DND-41 (cell line): ENCODE data around the gene SF3B6.
A peak's percentile ranks its signal among the peaks of the same experiment; 100 is the strongest.

Experiments used
- ATAC-seq: fragments of 200-7000 bp; cut with Tn5 transposase; 3 replicates; pipeline ENCODE4 v1.9.1; 2021; ENCODE audit warnings: low read depth; ENCODE audit not compliant: insufficient read depth
- DNase-seq: peaks from one replicate; pipeline ENCODE4 v3.0.0-alpha.2; 2020
- H2AFZ ChIP-seq: 2 replicates; pipeline ENCODE4 v1.6.0; 2012; ENCODE audit warnings: low read depth, low read length
- H3K27ac ChIP-seq: 2 replicates; pipeline ENCODE4 v1.5.1; 2012; ENCODE audit warnings: low read length, inconsistent platforms
- H3K27me3 ChIP-seq: fragments of 200-600 bp; sonication (generic); 2 replicates; pipeline ENCODE4 v1.6.0; 2012; ENCODE audit warnings: low read length, mild to moderate bottlenecking, inconsistent platforms; ENCODE audit not compliant: insufficient read depth, poor library complexity
- H3K36me3 ChIP-seq: 2 replicates; pipeline ENCODE4 v1.5.1; 2012; ENCODE audit warnings: low read length, inconsistent platforms; ENCODE audit not compliant: insufficient read depth
- H3K4me1 ChIP-seq: 2 replicates; pipeline ENCODE4 v1.5.1; 2012; ENCODE audit warnings: mild to moderate bottlenecking, low read length; ENCODE audit not compliant: insufficient read depth
- H3K4me2 ChIP-seq: 2 replicates; pipeline ENCODE4 v1.6.0; 2012; ENCODE audit warnings: mild to moderate bottlenecking, moderate library complexity, low read length, inconsistent platforms; ENCODE audit not compliant: insufficient read depth
- H3K4me3 ChIP-seq, 2 experiments: fragments of 200-600 bp in 1 of 2; shearing (Covaris generic) in 1 of 2; 2 replicates each; pipeline ENCODE4 v1.5.1; 2012 to 2016; ENCODE audit warnings: inconsistent platforms in 2 of 2, low read length in 2 of 2, mild to moderate bottlenecking in 2 of 2, low read depth in 1 of 2, moderate library complexity in 1 of 2
- H3K79me2 ChIP-seq: 2 replicates; pipeline ENCODE4 v1.6.0; 2012; ENCODE audit warnings: low read length, inconsistent platforms; ENCODE audit not compliant: insufficient read depth
- H3K9ac ChIP-seq: 2 replicates; pipeline ENCODE4 v1.6.0; 2012; ENCODE audit warnings: low read depth, mild to moderate bottlenecking, inconsistent platforms, low read length, moderate library complexity
- H3K9me3 ChIP-seq: 2 replicates; pipeline ENCODE4 v1.5.1; 2012; ENCODE audit warnings: low read length, moderate library complexity, mild to moderate bottlenecking, inconsistent platforms; ENCODE audit not compliant: insufficient read depth, severe bottlenecking
- H4K20me1 ChIP-seq: 2 replicates; pipeline ENCODE4 v1.6.0; 2012; ENCODE audit warnings: low read length; ENCODE audit not compliant: insufficient read depth
- CTCF ChIP-seq: IDR thresholded peaks from 2 replicates; pipeline ENCODE4 v1.5.1; 2012; ENCODE audit warnings: borderline replicate concordance, low read length, moderate library complexity, mild to moderate bottlenecking; ENCODE audit not compliant: poor library complexity, severe bottlenecking; ENCODE audit errors: extremely low read depth
- EZH2 ChIP-seq: IDR thresholded peaks from 3 replicates; pipeline ENCODE4 v1.6.1; 2012; ENCODE audit warnings: borderline replicate concordance, low read depth, mild to moderate bottlenecking, moderate library complexity, low read length, inconsistent platforms; ENCODE audit not compliant: severe bottlenecking

SF3B6 gene

DNA sequence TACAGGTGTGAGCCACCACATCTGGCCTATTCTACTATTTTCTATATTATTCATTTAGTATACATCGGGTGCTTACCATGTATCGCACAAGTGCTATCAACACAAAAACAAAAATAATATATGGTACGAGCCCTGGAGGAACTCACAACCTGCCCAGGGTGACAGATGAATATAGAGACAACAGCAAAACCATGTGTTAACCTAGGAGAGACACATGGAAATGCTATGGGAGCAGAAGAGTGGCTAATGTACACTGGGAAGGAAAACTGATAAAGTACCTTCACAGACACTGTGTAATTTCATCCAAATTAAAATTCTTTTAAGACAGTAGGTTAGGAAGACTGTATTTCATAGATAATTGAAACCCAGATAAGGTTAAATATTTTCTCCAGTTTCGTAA is 3.9 kb downstream of the SF3B6 start:
- Histone ChIP-seq H3K4me2 (no peak overlapping the region), H3K27ac (no peak overlapping the region), H3K9me3 (no peaks in the 10 kb centered on the region), H3K4me1 (peaks cover 34% of the 10 kb centered on the region), H2AFZ (no peak overlapping the region), H3K9ac (no peak overlapping the region), H3K79me2 (peaks cover 56% of the 10 kb centered on the region), H3K4me3 (no peak overlapping the region), H4K20me1 (peaks cover 6% of the 10 kb centered on the region; the same call in 1 of the 2 replicates), H3K36me3 (peaks cover 56% of the 10 kb centered on the region), H3K27me3 (no peaks in the 10 kb centered on the region)
- DNase-seq (no peak), ATAC-seq (no peak)
- TF ChIP-seq CTCF (no peak), EZH2 (no peak)

- TF ChIP-seq CTCF (no peak), EZH2 (no peak)
- H3K4me2 ChIP-seq = no peak overlapping the region
- no peak for ATAC-seq
- no peak overlapping the region for H3K9ac ChIP-seq
- no peak overlapping the region for H3K4me3 ChIP-seq
- peaks cover 35% of the 10 kb centered on the region for H3K36me3 ChIP-seq
- H3K27ac ChIP-seq = no peak overlapping the region
- H3K4me1 ChIP-seq = no peaks in the 10 kb centered on the region
- 0 out of 2 replicates have a peak, but pooled peaks cover 3% of the 10 kb centered on the region for H4K20me1 ChIP-seq
- H3K79me2 ChIP-seq = peaks cover 4% of the 10 kb centered on the region; the same call in 1 of the 2 replicates
- DNase-seq = no peak
- no peaks in the 10 kb centered on the region for H3K9me3 ChIP-seq
- H2AFZ ChIP-seq = no peak overlapping the region
- no peaks in the 10 kb centered on the region for H3K27me3 ChIP-seq
These were observed 10.8 kb downstream of the SF3B6 start for GRCh38 chr2:24065341-24065740.

- no peak for TF ChIP-seq CTCF
- TF ChIP-seq EZH2 = no peak
- Histone ChIP-seq H3K36me3 (no peaks in the 10 kb centered on the region), H3K4me1 (no peaks in the 10 kb centered on the region), H3K9me3 (no peaks in the 10 kb centered on the region), H3K79me2 (no peaks in the 10 kb centered on the region), H3K27ac (no peak overlapping the region), H2AFZ (no peak overlapping the region), H3K27me3 (no peaks in the 10 kb centered on the region), H3K4me2 (no peak overlapping the region), H3K9ac (no peak overlapping the region), H3K4me3 (no peak overlapping the region), H4K20me1 (no peaks in the 10 kb centered on the region)
- DNase-seq = no peak
- ATAC-seq = peak; percentile 24; the same call in 1 of the 3 replicates
These were observed 17.4 kb downstream of the SF3B6 start for GRCh38 chr2:24058564-24059271.
